Measurements from ENCODE around the gene DRAM1.

DRAM1 gene

DNA sequence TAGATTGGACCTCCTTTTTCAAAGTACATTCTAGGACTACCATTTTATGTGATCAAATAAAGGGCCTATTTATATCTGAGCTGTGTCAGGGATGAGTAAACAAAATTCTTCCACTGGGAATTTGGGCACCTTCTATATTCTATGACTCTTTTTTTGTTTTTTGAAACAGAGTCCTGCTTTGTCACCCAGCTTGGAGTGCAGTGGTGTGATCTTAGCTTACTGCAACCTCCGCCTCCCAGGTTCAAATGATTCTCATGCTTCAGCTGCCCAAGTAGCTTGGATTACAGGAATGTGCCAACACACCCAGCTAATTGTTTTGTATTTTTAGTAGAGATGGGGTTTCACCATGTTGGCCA is 64.8 kb downstream of the DRAM1 start:
- DNase-seq = no peak

DNA sequence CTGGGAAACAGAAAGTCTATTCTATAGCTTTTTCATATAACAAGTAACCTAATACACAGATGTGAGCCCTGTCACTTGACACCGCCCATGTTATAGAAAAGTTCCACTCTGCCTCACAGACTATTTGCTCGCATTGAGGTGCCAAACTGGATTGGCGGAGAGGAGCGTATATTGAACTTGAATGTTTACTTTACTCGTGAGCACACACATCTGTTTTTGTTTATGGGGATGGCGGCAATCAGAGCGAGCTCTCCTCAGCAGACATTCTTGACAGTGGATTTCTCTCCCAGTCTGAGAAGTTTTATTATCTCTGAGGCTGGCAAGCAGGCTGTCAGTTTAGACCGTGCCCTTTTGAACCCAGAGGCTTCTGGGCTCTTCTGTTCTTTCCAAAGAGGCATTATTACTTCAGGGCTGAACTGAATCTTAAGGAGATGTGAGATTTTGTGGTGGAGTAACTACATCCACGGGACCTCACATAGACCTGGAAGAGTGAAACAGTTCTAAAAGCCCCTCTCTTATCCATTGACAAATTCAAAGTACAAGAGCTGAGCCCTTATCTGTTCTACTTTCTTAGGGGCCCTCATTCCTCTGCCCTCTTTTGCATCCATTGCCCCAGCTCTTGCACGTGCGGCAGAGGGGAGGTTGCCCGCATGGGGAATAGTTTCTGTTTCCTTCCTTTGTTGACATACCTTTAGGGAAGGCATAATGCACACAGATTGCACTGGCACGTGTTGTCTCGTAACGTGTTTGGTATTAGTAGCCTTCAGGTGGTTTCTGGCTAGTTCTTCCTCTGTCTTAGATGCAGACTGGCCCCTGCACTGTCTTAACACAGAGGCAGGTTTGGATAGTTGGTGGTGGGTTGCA is 68.2 kb downstream of the DRAM1 start:
- no peak for DNase-seq

DNA sequence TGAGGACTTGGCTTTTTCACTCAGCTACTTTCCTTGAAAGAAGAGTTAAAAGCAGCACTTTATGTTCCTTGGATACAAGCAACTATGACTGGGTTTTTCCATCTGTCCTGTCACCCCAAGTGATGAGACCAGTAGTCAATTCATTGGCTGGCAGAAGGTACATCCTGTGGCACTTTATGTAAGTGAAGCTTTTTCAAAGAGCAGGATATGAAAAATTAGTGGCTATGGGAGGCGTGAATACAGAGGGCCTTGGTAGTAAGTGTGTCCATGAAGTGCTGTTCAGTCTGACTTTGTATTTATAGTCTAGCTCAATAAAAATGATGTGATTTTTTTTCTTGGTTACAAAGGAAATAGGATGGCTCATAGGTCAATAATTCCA is 68.8 kb downstream of the DRAM1 start:
- DNase-seq = no peak

DNA sequence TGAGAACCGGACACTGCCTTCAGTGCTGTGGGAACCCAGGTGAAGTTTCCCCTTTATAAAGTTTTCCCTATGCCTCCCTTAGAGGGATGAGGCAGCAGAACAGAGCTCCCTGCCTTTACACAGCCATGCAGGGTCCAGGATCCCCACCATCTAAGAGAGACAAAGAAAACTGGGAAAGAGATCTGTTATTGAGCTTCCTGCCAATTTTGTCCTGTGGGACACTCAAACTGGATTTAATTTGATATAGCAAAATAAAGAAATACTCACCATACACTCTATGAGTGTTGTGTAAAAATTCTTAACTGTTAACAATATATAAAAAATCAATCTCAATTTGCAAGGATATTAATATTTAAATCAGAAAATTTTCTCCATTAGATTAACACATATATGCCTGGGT is 69.9 kb downstream of the DRAM1 start:
- DNase-seq = no peak

DNA sequence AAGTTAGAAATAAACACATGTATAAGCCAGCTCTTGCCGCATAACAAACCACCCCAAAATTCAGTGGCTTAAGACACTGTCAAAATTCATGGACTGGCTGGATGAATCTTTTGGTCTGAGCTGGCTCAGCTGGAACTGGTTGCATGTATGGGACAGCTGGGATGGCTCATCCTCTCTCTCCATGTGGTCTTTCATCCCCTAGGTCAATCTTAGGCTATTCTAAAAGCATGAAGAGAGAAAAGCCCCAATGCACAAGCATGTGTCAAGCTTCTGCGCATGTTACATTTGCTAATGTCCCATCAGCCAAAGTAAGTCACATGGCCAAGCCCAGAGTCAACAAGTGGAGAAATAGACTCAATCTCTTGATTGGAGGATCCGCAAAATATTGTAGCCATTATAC is 71.0 kb downstream of the DRAM1 start:
- DNase-seq = no peak

DNA sequence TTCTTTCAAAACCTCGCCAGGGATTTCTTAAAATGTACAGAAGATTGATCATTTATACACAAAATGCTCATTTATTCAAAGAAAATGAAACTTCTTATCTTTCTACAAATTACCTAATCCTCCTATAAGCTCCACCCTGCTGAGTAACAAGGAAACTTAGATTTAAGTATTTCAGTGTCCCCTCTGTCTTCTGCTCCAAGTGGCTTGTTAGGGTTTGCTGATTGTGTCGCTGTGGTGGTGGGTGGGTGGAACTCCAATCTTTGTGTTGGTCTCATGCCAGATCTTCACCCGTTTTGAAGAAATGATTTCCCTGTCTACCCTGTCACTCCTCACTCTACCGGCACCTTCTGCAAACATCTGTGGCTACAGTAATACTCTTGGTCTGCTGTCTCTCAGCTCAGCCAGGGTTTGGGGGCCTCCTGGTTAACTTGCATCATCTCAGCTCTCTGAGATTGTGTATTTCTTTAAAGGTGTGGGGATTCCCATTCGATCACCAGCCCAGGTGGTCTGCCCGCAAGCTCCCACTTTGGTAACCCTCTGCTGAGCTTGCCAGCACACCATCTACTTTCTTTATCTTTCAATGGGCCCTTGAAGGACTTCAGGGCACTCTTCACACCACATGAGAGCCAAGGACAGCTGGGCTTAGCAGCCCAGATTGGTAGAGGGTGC is 73.8 kb downstream of the DRAM1 start:
- no peak for DNase-seq

DNA sequence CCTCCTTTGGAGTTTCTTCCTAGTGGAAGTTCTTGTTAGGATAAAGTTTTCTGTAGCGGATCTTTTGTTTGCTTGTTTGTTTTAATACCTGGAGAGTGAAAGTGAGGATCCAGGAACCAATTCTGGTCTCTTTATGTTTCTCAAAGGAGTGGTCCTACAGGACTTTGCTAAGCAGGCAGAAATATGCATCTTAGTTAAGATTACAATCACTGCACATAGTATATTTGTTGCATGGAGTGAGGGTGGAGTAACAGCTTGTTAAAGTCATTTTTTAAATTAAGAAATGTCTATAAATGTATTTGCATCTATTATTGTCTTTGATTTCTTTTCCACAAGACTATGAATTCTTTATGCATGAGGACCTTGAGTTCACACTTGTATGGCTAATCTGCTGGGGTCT is 76.7 kb downstream of the DRAM1 start:
- DNase-seq = no peak

DNA sequence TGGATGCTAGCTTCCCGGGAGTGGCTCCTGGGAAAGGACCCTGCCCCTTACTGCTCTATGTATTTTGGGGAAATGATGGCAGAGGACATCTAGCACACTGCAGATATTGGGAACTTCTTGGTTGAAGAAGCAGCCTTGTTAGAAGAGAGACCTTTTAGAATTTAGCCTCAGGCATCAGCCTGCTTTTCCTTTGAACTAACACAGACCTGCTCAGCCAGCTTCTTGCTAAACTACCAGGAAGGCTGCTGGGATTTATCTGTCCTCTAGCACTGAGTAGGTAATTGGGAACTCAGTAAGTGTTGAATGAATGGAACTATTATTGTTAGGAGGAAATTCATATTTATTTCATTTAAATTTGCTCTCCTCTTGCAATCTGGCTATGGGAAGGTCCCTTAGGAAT is 77.3 kb downstream of the DRAM1 start:
- DNase-seq = no peak

DNA sequence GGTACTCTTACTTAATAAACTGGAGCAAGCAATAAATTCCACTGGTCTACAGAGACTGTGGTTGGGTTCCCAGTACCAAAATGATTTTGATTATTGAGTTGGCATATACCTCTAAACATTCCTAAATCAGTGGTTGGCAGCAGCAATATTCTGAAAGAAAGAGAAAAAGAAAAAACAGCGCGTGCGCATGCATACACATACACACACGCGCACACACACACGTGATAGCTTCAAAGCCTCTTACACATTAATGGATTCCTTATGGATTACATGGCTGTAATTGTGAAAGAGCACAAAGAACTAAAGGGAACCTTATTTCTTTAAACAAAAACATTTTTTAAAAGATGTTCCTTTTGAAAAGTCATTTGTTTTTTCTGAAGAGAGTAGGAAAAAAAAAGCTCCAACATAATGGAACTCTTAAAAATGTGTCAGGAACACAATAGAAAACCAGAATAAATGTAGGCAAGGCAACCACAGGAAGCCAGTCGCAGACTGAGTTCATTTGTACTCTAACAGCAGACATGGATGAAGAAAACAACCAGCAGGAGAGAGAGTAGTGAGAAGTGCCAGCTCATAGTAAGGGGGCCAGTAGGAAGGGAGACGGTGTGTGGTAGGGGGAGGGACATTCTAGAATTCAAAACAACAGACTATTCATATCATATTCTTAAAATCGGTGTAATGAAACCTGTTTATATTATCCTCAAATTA is 80.0 kb downstream of the DRAM1 start:
- no peak for DNase-seq

DNA sequence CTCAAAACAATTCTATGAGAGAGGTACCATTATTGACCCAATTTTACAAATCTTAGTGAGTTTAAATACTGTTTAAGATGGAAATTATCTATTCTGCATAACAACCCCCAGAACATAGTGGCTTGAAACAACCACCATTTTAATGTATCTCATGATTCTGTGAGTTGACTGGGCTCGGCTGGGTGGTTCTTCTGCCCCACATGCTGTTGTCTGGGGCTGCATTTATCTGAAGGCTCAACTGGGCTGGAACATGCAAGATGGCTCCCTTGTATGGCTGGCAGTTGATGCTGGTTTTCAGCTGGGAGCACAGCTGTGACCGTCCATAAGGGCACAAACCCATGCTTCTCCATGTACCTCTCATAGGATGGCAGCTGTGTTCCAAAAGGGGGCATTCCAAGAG is 82.2 kb downstream of the DRAM1 start:
- DNase-seq = no peak

DNA sequence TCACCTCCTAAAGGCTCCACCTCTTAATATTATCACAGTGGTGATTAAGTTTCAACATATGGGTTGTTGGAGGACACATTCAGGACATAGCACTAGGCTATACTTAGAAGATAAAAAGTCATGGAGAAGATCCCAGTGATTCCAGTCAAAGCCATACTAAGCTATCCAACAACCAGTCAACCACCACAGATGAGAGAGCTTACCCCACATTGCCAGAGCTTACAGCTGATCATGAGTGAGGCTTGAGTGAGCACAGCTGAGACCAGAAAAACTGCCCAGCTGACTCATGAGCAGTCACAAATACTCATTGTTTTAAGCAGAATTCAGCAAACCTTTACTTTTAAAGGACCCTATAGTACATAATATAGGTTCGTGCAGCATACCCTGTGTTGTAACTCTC is 85.1 kb downstream of the DRAM1 start:
- no peak for DNase-seq

DNA sequence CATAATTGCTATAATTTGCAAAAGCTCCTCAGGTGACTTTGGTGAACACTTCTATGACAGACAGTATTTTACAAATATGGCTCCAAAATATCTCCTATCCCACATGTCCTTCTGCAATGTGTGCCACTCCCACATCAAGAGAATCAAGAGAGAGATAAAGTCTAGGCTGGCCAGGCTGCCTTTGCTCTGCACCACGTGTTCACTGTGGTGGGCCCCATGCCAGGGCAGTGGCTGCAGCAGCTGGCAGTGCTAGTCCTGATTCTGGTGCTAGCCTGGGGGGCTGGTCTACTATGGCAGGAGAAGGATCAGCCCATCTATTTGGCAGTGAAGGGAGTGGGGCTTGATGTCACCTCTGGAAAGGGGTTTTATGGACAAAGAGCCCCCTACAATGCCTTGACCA is 86.3 kb downstream of the DRAM1 start:
- DNase-seq = no peak

DNA sequence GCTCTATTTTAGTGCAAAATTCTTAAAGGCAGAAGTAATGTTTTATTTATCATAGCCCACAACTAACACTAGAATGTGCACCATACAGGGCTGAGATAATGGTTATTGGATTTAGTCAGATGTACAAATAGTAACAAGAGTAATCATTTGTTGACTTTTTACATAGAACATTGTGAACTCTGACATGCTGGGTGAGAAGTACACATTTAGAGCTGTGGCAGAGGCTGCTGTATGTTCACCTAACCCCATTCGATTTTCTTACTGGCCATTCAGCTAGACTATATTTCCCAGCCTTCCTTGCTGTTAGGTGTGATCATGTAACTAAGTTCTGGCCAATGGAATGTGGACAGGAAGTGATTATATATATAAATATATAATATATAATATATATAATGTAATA is 89.1 kb downstream of the DRAM1 start:
- no peak for DNase-seq

DNA sequence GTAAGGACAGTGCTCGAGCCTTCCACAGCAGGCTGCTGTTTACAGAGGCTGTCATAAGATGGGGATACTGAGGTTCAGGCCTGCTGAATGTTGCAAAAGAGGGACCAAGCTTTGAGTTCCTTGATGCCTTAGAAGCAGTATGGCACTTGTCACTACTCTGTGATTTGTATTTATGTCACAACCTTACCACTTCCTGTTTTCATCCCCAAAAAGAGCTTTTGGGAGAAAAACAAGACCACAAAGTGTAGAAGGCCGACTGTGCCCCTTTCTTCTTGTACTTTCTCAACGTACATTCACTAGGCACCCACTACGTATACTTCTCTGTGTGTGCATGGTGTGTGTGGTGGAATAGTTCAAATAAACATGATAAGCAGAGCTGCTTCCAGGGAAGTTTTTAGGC is 90.1 kb downstream of the DRAM1 start:
- DNase-seq = no peak

DNA sequence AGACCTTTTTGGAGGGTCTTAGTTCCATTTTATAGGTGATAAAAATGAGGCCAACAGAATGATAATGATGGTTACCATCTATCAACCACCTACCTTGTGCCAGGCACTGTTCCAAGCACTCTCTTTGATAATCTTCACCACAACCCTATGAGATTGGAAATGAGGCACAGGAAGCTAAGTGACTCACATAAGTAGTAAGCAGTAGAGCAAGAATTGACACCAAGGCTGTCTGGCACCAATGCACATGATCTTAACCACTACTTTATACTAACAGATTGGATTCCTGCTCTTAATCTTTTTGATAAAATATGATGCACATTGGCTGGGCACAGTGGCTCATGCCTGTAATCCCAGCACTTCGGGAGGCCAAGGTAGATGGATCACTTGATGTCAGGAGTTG is 91.4 kb downstream of the DRAM1 start:
- no peak for DNase-seq

Data from RPMI8226 (cell line).